ENCODE results near the gene SOS1.
"Not testable (repeated sequence)": the region's sequence is repeated elsewhere in the genome, so short reads cannot be mapped to it uniquely, and the experiment has no call there.

Gene SOS1

GRCh38 chr2:38940746-38941145 lies 180.1 kb downstream of the SOS1 start:
- Histone ChIP-seq H3K36me3 (ENCODE audit: insufficient read depth) (no peaks in the 10 kb centered on the region), H3K4me3 (IDR thresholded peaks at IDR 0.05; ENCODE audit: insufficient read depth, low read depth, low read length) (no peak overlapping the region), H3K27ac (no peak overlapping the region), H3K4me2 (no peak overlapping the region), H4K20me1 (ENCODE audit: insufficient read depth) (no peaks in the 10 kb centered on the region), H2AFZ (ENCODE audit: low read depth) (no peak overlapping the region), H3K4me1 (ENCODE audit: low read depth, poor library complexity, severe bottlenecking) (no peaks in the 10 kb centered on the region), H3K9ac (no peak overlapping the region), H3K27me3 (ENCODE audit: insufficient read depth, low read depth) (no peaks in the 10 kb centered on the region), H3K79me2 (ENCODE audit: insufficient read depth, low read depth) (no peaks in the 10 kb centered on the region)
- TF ChIP-seq, protein P1, sequence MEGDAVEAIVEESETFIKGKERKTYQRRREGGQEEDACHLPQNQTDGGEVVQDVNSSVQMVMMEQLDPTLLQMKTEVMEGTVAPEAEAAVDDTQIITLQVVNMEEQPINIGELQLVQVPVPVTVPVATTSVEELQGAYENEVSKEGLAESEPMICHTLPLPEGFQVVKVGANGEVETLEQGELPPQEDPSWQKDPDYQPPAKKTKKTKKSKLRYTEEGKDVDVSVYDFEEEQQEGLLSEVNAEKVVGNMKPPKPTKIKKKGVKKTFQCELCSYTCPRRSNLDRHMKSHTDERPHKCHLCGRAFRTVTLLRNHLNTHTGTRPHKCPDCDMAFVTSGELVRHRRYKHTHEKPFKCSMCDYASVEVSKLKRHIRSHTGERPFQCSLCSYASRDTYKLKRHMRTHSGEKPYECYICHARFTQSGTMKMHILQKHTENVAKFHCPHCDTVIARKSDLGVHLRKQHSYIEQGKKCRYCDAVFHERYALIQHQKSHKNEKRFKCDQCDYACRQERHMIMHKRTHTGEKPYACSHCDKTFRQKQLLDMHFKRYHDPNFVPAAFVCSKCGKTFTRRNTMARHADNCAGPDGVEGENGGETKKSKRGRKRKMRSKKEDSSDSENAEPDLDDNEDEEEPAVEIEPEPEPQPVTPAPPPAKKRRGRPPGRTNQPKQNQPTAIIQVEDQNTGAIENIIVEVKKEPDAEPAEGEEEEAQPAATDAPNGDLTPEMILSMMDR (conservative IDR thresholded peaks at IDR 0.05; ENCODE audit: low read depth, low read length): no peak

DNA sequence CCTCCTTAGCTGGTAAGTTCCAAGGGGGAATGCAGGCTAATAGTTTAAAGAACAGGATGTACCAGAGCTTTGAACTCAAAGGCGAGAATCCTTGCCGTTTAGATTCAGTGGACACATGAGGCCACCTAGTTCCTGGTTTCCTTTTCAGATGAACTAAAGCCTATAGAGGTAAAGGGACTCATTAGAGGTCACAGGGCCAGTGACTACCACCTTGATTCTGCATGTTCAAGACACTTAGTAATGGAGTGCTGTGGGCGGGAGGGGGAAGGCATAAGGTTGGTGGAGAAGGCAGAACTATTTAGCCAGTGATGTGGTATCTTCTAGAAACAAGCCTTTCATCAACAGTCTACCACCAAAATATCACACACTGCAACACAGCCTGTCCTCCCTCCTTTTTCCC lies 183.3 kb downstream of the SOS1 start:
- Histone ChIP-seq H3K4me3 (IDR thresholded peaks at IDR 0.05; ENCODE audit: insufficient read depth, low read depth, low read length) (no peak overlapping the region), H3K4me2 (no peak overlapping the region), H3K36me3 (ENCODE audit: insufficient read depth) (no peaks in the 10 kb centered on the region), H3K27ac (no peak overlapping the region), H3K9ac (no peak overlapping the region), H4K20me1 (ENCODE audit: insufficient read depth) (no peaks in the 10 kb centered on the region), H2AFZ (ENCODE audit: low read depth) (no peak overlapping the region), H3K27me3 (ENCODE audit: insufficient read depth, low read depth) (no peaks in the 10 kb centered on the region), H3K79me2 (ENCODE audit: insufficient read depth, low read depth) (no peaks in the 10 kb centered on the region), H3K4me1 (ENCODE audit: low read depth, poor library complexity, severe bottlenecking) (no peaks in the 10 kb centered on the region)
- TF ChIP-seq, protein P1 (conservative IDR thresholded peaks at IDR 0.05; ENCODE audit: low read depth, low read length): no peak

DNA sequence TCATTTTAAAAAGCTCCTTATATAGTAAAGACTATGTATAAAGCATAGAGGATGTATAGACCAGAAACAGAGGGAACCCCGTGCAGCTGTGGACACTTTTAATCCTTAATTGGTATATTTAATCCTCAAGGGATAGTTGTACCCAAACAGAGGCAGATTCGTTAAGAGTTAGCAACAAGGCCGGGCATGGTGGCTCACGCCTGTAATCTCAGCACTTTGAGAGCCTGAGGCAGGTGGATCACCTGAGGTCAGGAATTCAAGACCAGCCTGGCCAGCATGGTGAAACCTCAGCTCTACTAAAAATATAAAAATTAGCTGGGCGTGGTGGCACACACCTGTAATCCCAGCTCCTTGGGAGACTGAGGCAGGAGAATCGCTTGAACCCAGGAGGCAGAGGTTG lies 184.3 kb downstream of the SOS1 start:
- H3K79me2 ChIP-seq (ENCODE audit: insufficient read depth, low read depth); H3K4me2 ChIP-seq; H3K4me1 ChIP-seq (ENCODE audit: low read depth, poor library complexity, severe bottlenecking); H2AFZ ChIP-seq (ENCODE audit: low read depth); H3K4me3 ChIP-seq (IDR thresholded peaks at IDR 0.05; ENCODE audit: insufficient read depth, low read depth, low read length); H4K20me1 ChIP-seq (ENCODE audit: insufficient read depth); H3K27me3 ChIP-seq (ENCODE audit: insufficient read depth, low read depth); H3K9ac ChIP-seq; H3K36me3 ChIP-seq (ENCODE audit: insufficient read depth); H3K27ac ChIP-seq: not testable (repeated sequence)

GRCh38 chr2:38935568-38936172 lies 185.2 kb downstream of the SOS1 start:
- Histone ChIP-seq H3K9ac (no peak overlapping the region), H3K36me3 (ENCODE audit: insufficient read depth) (no peaks in the 10 kb centered on the region), H3K27ac (no peak overlapping the region), H4K20me1 (ENCODE audit: insufficient read depth) (no peaks in the 10 kb centered on the region), H3K4me2 (no peak overlapping the region), H3K4me3 (IDR thresholded peaks at IDR 0.05; ENCODE audit: insufficient read depth, low read depth, low read length) (no peak overlapping the region), H3K79me2 (ENCODE audit: insufficient read depth, low read depth) (no peaks in the 10 kb centered on the region), H2AFZ (ENCODE audit: low read depth) (no peak overlapping the region), H3K4me1 (ENCODE audit: low read depth, poor library complexity, severe bottlenecking) (no peaks in the 10 kb centered on the region), H3K27me3 (ENCODE audit: insufficient read depth, low read depth) (no peaks in the 10 kb centered on the region)
- TF ChIP-seq, protein P1 (conservative IDR thresholded peaks at IDR 0.05; ENCODE audit: low read depth, low read length): no peak

GRCh38 chr2:38934742-38935141 lies 186.1 kb downstream of the SOS1 start:
- no peak overlapping the region for H3K4me2 ChIP-seq
- H3K27me3 ChIP-seq (ENCODE audit: insufficient read depth, low read depth): no peaks in the 10 kb centered on the region
- no peak overlapping the region for H3K27ac ChIP-seq
- no peak overlapping the region for H2AFZ ChIP-seq (ENCODE audit: low read depth)
- H4K20me1 ChIP-seq (ENCODE audit: insufficient read depth): no peaks in the 10 kb centered on the region
- no peaks in the 10 kb centered on the region for H3K79me2 ChIP-seq (ENCODE audit: insufficient read depth, low read depth)
- no peak overlapping the region for H3K4me3 ChIP-seq (IDR thresholded peaks at IDR 0.05; ENCODE audit: insufficient read depth, low read depth, low read length)
- TF ChIP-seq, protein P1 (conservative IDR thresholded peaks at IDR 0.05; ENCODE audit: low read depth, low read length): no peak
- H3K9ac ChIP-seq: no peak overlapping the region
- no peaks in the 10 kb centered on the region for H3K36me3 ChIP-seq (ENCODE audit: insufficient read depth)
- no peaks in the 10 kb centered on the region for H3K4me1 ChIP-seq (ENCODE audit: low read depth, poor library complexity, severe bottlenecking)

Measured in KMS-11 (cell line).